Tibial nerve (tissue), 4 donors: ENCODE measurements around the gene TPCN1. TPM values are rescaled to one million over a fixed set of nuclear protein-coding genes. Genes with fewer than 3 reads are reported as not detected.

Experiments used
- DNase-seq, 2 donors: peaks; one replicate each; pipeline ENCODE4 v3.0.0-alpha.2; 2019; ENCODE audit warnings: low spot score in 2 of 2
- H3K27ac ChIP-seq, 4 donors: fragments of 200-600 bp; sonication (generic) in 3 of 4; one replicate each; pipeline ENCODE4 v1.5.1; 2017 to 2019; ENCODE audit warnings: mild to moderate bottlenecking in 1 of 4
- H3K27me3 ChIP-seq, 2 donors: fragments of 200-600 bp; sonication (generic) in 1 of 2; one replicate each; pipeline versions ENCODE4 v1.5.1 to v1.6.0; 2017 to 2019
- H3K36me3 ChIP-seq, 3 donors: fragments of 200-600 bp; sonication (generic); one replicate each; pipeline ENCODE4 v1.5.1; 2018 to 2019
- H3K4me1 ChIP-seq, 4 donors: fragments of 200-600 bp; sonication (generic) in 3 of 4; one replicate each; pipeline ENCODE4 v1.5.1; 2017 to 2019
- H3K4me3 ChIP-seq, 4 donors: fragments of 200-600 bp; sonication (generic) in 3 of 4; one replicate each; pipeline ENCODE4 v1.5.1; 2017 to 2019; ENCODE audit warnings: mild to moderate bottlenecking in 1 of 4, moderate library complexity in 1 of 4
- H3K9me3 ChIP-seq, 4 donors: fragments of 200-600 bp; sonication (generic) in 3 of 4; one replicate each; pipeline ENCODE4 v1.5.1; 2017 to 2019
- CTCF ChIP-seq, 5 experiments: fragments of 200-600 bp in 3 of 5; fragments of 450-650 bp in 2 of 5; sonication (generic) in 3 of 5; IDR thresholded peaks; one replicate each; pipeline ENCODE4 v1.5.1; 2016 to 2019; ENCODE audit warnings: antibody characterized with exemption in 5 of 5, mild to moderate bottlenecking in 3 of 5, moderate library complexity in 2 of 5
- EP300 ChIP-seq, 2 donors: sonication (generic); formaldehyde crosslinking; IDR thresholded peaks; one replicate each; pipeline ENCODE4 v1.6.1; 2017; ENCODE audit warnings: antibody characterized with exemption in 2 of 2, mild to moderate bottlenecking in 1 of 2
- POLR2A ChIP-seq, 2 donors: fragments of 450-650 bp; IDR thresholded peaks; one replicate each; pipeline ENCODE4 v1.6.1; 2017; ENCODE audit warnings: antibody characterized with exemption in 2 of 2, mild to moderate bottlenecking in 2 of 2, moderate library complexity in 2 of 2
- WGBS, 2 donors: methylation state at CpG; one replicate each; pipeline ENCODE4 v1.1.5; 2018; 5-methylcytosine and 5-hydroxymethylcytosine counted together
- total RNA-seq, 4 donors: library from RNA; depleted of rRNA; stranded (reverse); fragments of >200 nt; gene quantifications; one replicate each; pipeline ENCODE4 v1.1.0, GENCODE V29; 2016

The TPCN1 gene
- total RNA-seq, 4 donors from 2014 or later: 62.7 to 77.6 (median 69.8) TPM

DNA sequence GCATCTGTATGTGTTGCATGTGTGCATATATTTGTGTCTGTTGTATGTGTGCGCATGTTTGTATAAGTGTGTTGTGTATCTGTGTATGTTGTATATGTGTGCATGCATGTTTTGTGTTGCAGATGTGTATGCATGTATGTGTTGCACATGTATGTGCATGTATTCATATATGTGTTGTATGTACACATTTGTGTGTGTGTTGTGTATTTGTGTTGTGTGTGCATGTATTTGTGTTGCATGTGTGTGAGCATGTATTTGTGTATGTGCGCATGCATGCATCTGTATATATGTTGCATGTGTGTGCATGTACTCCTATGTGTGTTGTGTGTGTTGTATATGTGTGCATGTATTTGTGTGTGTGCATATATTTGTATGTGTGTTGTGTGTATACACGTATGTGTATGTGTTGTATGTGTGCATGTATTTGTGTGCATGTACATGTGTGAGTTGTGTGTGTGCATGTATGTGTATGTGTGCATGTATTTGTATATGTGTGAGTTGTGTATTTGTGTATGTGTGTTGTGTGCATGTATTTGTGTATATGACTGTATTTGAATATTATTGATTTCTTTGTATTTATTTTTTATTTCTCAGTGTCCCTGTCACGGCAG lies 96.9 kb downstream of the TPCN1 start:
- no peaks in the 10 kb centered on the region for H3K4me1 ChIP-seq
- no peak for TF ChIP-seq CTCF (IDR thresholded peaks at IDR 0.05)
- 88 to 95% methylated on average over 4 of the region's 4 CpGs for WGBS, 2 donors
- peaks cover 0 to 15% (median 0%) of the 10 kb centered on the region in 4 donors for H3K9me3 ChIP-seq
- no peaks in the 10 kb centered on the region for H3K27me3 ChIP-seq
- H3K36me3 ChIP-seq: peaks cover 0 to 100% (median 20%) of the 10 kb centered on the region in 3 donors
- no peak overlapping the region for H3K4me3 ChIP-seq
- DNase-seq: no peak
- no peak overlapping the region for H3K27ac ChIP-seq

DNA sequence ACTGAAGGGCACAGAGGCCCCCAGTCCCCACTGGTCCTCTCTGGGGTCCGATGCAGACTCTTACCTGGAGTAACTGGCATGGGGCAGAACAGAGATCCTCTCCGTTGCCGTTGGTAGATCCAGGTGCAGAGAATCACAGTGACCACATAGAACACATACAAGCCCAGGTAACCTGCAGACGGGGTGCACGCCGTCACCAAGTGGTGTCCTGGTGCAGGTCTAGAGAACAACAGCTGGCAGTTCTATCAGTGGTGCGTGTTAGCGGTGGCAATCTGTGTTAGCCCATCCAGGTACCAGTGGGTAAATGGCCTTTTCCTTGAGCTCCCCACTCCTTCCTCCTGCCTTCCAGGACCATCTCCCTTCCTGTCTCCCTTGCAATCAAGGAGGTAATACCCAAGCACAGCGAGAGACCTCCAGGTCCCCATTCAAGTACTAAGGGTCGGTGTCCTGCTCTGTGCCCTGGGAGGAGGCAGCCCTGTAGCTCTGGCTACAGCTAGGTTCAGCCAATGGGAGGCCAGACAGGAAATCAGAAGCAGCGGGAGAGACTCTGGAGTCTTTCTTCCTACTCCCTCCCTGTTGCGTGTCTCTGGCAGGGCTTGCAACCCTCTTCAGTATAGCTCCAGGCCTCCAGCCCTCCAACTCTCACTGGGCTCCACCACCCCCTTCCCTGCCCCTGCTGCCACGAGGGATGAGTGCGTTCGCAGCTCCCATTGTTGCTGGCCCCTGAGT lies 97.8 kb downstream of the TPCN1 start:
- H3K9me3 ChIP-seq: peaks cover 0 to 18% (median 0%) of the 10 kb centered on the region in 4 donors
- H3K4me1 ChIP-seq: no peaks in the 10 kb centered on the region
- no peak overlapping the region for H3K4me3 ChIP-seq
- 85 to 88% methylated on average over 15 of the region's 15 CpGs for WGBS, 2 donors
- no peak overlapping the region for H3K27ac ChIP-seq
- no peak for DNase-seq
- no peaks in the 10 kb centered on the region for H3K27me3 ChIP-seq
- TF ChIP-seq CTCF (IDR thresholded peaks at IDR 0.05): no peak
- TF ChIP-seq EP300 (IDR thresholded peaks at IDR 0.05): no peak
- no peak for TF ChIP-seq POLR2A (IDR thresholded peaks at IDR 0.05)
- peaks cover 0 to 100% (median 20%) of the 10 kb centered on the region in 3 donors for H3K36me3 ChIP-seq

GRCh38 chr12:113320401-113320800 lies 99.1 kb downstream of the TPCN1 start:
- H3K27me3 ChIP-seq: no peaks in the 10 kb centered on the region
- peaks cover 0 to 18% (median 0%) of the 10 kb centered on the region in 4 donors for H3K9me3 ChIP-seq
- no peaks in the 10 kb centered on the region for H3K4me1 ChIP-seq
- no peak overlapping the region for H3K4me3 ChIP-seq
- TF ChIP-seq POLR2A (IDR thresholded peaks at IDR 0.05): no peak
- TF ChIP-seq CTCF (IDR thresholded peaks at IDR 0.05): no peak
- no peak for TF ChIP-seq EP300 (IDR thresholded peaks at IDR 0.05)
- peaks cover 0 to 90% (median 14%) of the 10 kb centered on the region in 3 donors for H3K36me3 ChIP-seq
- WGBS, 2 donors: 82 to 88% methylated on average over 8 to 12 of the region's 12 CpGs
- no peak overlapping the region for H3K27ac ChIP-seq
- DNase-seq: no peak

GRCh38 chr12:113322343-113322742 lies 101.1 kb downstream of the TPCN1 start:
- H3K4me1 ChIP-seq: peaks cover 0 to 15% (median 0%) of the 10 kb centered on the region in 4 donors
- H3K36me3 ChIP-seq: peaks cover 0 to 70% (median 9%) of the 10 kb centered on the region in 3 donors
- no peak for TF ChIP-seq CTCF (IDR thresholded peaks at IDR 0.05)
- DNase-seq: no peak
- no peak overlapping the region for H3K4me3 ChIP-seq
- no peaks in the 10 kb centered on the region for H3K27me3 ChIP-seq
- 91 to 96% methylated on average over 2 of the region's 2 CpGs for WGBS, 2 donors
- peaks cover 0 to 18% (median 0%) of the 10 kb centered on the region in 4 donors for H3K9me3 ChIP-seq
- H3K27ac ChIP-seq: no peak overlapping the region

GRCh38 chr12:113325916-113326315 lies 104.7 kb downstream of the TPCN1 start:
- Histone ChIP-seq H3K4me3 (no peak overlapping the region), H3K27me3 (no peaks in the 10 kb centered on the region), H3K4me1 (peaks cover 0 to 26% (median 0%) of the 10 kb centered on the region in 4 donors), H3K36me3 (peaks cover 0 to 60% (median 0%) of the 10 kb centered on the region in 3 donors), H3K27ac (peak overlapping the region in 1 of 4 donors; percentile 47), H3K9me3 (peaks cover 0 to 18% (median 0%) of the 10 kb centered on the region in 4 donors)
- 22 to 29% methylated on average over 3 of the region's 3 CpGs for WGBS, 2 donors
- TF ChIP-seq CTCF (IDR thresholded peaks at IDR 0.05) (no peak), POLR2A (IDR thresholded peaks at IDR 0.05) (no peak), EP300 (IDR thresholded peaks at IDR 0.05) (no peak)
- no peak for DNase-seq
